ENCODE results near the gene NTNG2.

- TF ChIP-seq, protein P1, sequence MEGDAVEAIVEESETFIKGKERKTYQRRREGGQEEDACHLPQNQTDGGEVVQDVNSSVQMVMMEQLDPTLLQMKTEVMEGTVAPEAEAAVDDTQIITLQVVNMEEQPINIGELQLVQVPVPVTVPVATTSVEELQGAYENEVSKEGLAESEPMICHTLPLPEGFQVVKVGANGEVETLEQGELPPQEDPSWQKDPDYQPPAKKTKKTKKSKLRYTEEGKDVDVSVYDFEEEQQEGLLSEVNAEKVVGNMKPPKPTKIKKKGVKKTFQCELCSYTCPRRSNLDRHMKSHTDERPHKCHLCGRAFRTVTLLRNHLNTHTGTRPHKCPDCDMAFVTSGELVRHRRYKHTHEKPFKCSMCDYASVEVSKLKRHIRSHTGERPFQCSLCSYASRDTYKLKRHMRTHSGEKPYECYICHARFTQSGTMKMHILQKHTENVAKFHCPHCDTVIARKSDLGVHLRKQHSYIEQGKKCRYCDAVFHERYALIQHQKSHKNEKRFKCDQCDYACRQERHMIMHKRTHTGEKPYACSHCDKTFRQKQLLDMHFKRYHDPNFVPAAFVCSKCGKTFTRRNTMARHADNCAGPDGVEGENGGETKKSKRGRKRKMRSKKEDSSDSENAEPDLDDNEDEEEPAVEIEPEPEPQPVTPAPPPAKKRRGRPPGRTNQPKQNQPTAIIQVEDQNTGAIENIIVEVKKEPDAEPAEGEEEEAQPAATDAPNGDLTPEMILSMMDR (IDR thresholded peaks at IDR 0.05), result no peak
- TF ChIP-seq EZH2 (IDR thresholded peaks at IDR 0.05; ENCODE audit: borderline replicate concordance, insufficient read depth, low read depth, low read length, poor library complexity, severe bottlenecking), result no peak
Measured at GRCh38 chr9:132192728-132193127, 30.9 kb downstream of the NTNG2 start.
